Gastroesophageal sphincter (tissue), 3 donors: ENCODE data around the gene IKZF2.

Experiments used
- EP300 ChIP-seq: sonication (generic); formaldehyde crosslinking; IDR thresholded peaks from one replicate; pipeline ENCODE4 v1.6.1; 2017; ENCODE audit warnings: antibody characterized with exemption, mild to moderate bottlenecking
- POLR2A ChIP-seq, 2 donors: fragments of 450-650 bp; IDR thresholded peaks; one replicate each; pipeline ENCODE4 v1.6.1; 2017; ENCODE audit warnings: antibody characterized with exemption in 2 of 2, mild to moderate bottlenecking in 2 of 2, moderate library complexity in 1 of 2
- POLR2AphosphoS5 ChIP-seq: sonication (generic); formaldehyde crosslinking; IDR thresholded peaks from one replicate; pipeline ENCODE4 v1.6.1; 2017; ENCODE audit warnings: antibody characterized with exemption
- TF ChIP-seq, protein P1 (sequence below), 4 experiments: fragments of 200-600 bp in 2 of 4; fragments of 450-650 bp in 2 of 4; sonication (generic) in 1 of 4; IDR thresholded peaks; one replicate each; pipeline ENCODE4 v1.5.1; 2017 to 2019; ENCODE audit warnings: antibody characterized with exemption in 4 of 4, mild to moderate bottlenecking in 2 of 4, moderate library complexity in 2 of 4

DNA sequence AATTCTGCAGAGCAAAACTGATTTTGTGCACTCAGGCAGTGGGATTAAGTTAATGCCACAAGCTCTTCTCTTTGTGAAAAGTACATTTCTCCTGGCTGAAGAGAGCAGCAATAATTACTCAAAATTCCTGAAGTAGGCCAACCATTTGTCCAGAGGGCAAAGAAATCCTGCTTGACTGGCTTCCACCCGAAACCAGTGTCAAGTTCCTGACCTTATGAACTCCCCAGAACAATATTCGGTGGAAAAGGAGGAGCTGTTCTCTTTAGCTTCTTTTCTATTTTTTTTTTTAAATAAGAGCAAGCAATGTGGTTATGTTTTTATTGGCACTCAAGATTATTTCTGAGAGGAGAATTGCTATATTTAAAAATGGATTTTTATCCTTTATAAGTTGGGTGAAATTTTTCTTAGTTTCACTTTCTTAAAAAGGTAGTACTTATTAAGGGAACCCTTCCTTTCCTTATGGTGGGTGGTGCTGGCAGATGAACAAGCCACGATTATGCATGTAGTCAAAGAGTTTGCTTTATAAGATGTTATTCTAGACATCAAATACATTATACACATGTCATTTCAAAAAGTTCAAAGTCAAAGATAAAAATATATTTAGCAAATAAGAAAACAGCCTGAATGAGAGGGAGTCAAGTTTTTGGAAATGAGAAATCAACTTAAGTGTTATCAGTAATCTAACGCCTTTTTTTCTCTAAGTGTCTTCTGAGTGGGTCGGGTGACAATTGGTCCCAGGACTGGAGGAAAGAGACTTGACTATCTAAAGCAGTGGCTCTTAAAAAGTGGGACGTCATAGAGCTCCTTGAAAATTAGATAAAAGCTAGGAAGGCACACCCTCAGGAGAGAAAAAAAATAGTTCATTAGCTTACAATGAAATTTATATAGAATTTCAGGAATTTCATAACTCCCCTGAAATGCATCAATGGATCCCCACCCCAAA lies 194.5 kb downstream of the IKZF2 start:
- TF ChIP-seq POLR2A (IDR thresholded peaks at IDR 0.05) (no peak), EP300 (no peak), POLR2AphosphoS5 (no peak)
- TF ChIP-seq, protein P1, sequence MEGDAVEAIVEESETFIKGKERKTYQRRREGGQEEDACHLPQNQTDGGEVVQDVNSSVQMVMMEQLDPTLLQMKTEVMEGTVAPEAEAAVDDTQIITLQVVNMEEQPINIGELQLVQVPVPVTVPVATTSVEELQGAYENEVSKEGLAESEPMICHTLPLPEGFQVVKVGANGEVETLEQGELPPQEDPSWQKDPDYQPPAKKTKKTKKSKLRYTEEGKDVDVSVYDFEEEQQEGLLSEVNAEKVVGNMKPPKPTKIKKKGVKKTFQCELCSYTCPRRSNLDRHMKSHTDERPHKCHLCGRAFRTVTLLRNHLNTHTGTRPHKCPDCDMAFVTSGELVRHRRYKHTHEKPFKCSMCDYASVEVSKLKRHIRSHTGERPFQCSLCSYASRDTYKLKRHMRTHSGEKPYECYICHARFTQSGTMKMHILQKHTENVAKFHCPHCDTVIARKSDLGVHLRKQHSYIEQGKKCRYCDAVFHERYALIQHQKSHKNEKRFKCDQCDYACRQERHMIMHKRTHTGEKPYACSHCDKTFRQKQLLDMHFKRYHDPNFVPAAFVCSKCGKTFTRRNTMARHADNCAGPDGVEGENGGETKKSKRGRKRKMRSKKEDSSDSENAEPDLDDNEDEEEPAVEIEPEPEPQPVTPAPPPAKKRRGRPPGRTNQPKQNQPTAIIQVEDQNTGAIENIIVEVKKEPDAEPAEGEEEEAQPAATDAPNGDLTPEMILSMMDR (IDR thresholded peaks at IDR 0.05), result no peak
